HepG2 (cell line): ENCODE data around the gene TNXB. TPM values are rescaled to one million over a fixed set of nuclear protein-coding genes. Genes with fewer than 3 reads are reported as not detected.

Experiments used
- ATAC-seq: fragments of 200-7000 bp; cut with Tn5 transposase; 3 replicates; pipeline ENCODE4 v1.9.1; 2020; ENCODE audit warnings: mild to moderate bottlenecking, moderate library complexity
- BruUV-seq: library from RNA; stranded (reverse); fragments of 400-500 nt; replicated peaks from 2 replicates; lab custom pipeline; 2021; lab: Mats Ljungman, UMichigan
- CTCF ChIA-PET: fragments of 300-600 bp; formaldehyde crosslinking; extraction: SDS; loops from one replicate; lab custom pipeline; 2021; ENCODE audit warnings: low total read pairs, inconsistent platforms, low intra/inter-chr PET ratio; lab: Yijun Ruan, JAX
- POLR2A ChIA-PET: fragments of 350-600 bp; sonication (Branson Sonifier 250); formaldehyde crosslinking; loops from one replicate; lab custom pipeline; 2020; ENCODE audit warnings: antibody characterized with exemption, inconsistent platforms; lab: Yijun Ruan, JAX
- DNase-seq: peaks from one replicate; pipeline ENCODE4 v3.0.0-alpha.2; 2015; ENCODE audit warnings: low spot score
- FAIRE-seq: peaks from 3 replicates; lab custom pipeline; 2011; peaks lifted over from hg19 to GRCh38; lab: Jason Lieb, UNC
- H2AFZ ChIP-seq: one replicate; pipeline ENCODE4 v1.6.1; 2011; ENCODE audit warnings: low read length, inconsistent platforms
- H3K27ac ChIP-seq: fragments of 300-600 bp; 3 replicates; pipeline ENCODE4 v1.8.0; 2011; ENCODE audit warnings: mixed run types, mild to moderate bottlenecking, mixed read lengths, low read length, inconsistent platforms; ENCODE audit not compliant: insufficient read depth; ENCODE audit errors: extremely low read length
- H3K27me3 ChIP-seq, 2 experiments: fragments of 200-600 bp in 1 of 2; 2 replicates in 1 of 2; 3 replicates in 1 of 2; pipeline versions ENCODE4 v1.6.0 to v1.8.0; 2011; ENCODE audit warnings: low read length in 2 of 2, mild to moderate bottlenecking in 2 of 2, moderate library complexity in 2 of 2, inconsistent platforms in 1 of 2; ENCODE audit not compliant: insufficient read depth in 2 of 2, control insufficient read depth in 1 of 2
- H3K36me3 ChIP-seq, 2 experiments: fragments of 200-600 bp in 1 of 2; replicated peaks in 1 of 2; 2 replicates in 1 of 2; 3 replicates in 1 of 2; pipeline versions ENCODE4 v1.5.1 to v1.8.0; 2011; ENCODE audit warnings: low read length in 2 of 2, inconsistent platforms in 1 of 2; ENCODE audit not compliant: insufficient read depth in 2 of 2, control insufficient read depth in 1 of 2
- H3K4me1 ChIP-seq: 2 replicates; pipeline ENCODE4 v1.5.1; 2012; ENCODE audit warnings: low read length, inconsistent platforms; ENCODE audit not compliant: insufficient read depth
- H3K4me2 ChIP-seq: 2 replicates; pipeline ENCODE4 v1.6.0; 2011; ENCODE audit warnings: low read depth, low read length, inconsistent platforms
- H3K4me3 ChIP-seq, 3 experiments: fragments of 200-600 bp in 1 of 3; sonication (generic), shearing (Covaris generic) in 1 of 3; replicated peaks in 1 of 3; 2 replicates each; pipeline ENCODE4 v1.5.1; 2011 to 2016; ENCODE audit warnings: low read length in 3 of 3, inconsistent platforms in 2 of 3, low read depth in 2 of 3, mild to moderate bottlenecking in 2 of 3, control low read depth in 1 of 3, mixed read lengths in 1 of 3; ENCODE audit not compliant: insufficient read depth in 1 of 3
- H3K79me2 ChIP-seq: one replicate; pipeline ENCODE4 v1.6.1; 2011; ENCODE audit warnings: low read length, inconsistent platforms; ENCODE audit not compliant: insufficient read depth
- H3K9ac ChIP-seq: 2 replicates; pipeline ENCODE4 v1.6.0; 2011; ENCODE audit warnings: mild to moderate bottlenecking, low read depth, low read length, inconsistent platforms; ENCODE audit not compliant: insufficient read depth
- H3K9me3 ChIP-seq: 2 replicates; pipeline ENCODE4 v1.5.1; 2012; ENCODE audit warnings: mild to moderate bottlenecking, low read length
- H4K20me1 ChIP-seq: 2 replicates; pipeline ENCODE4 v1.6.0; 2011; ENCODE audit warnings: inconsistent platforms, mild to moderate bottlenecking, low read length, moderate library complexity; ENCODE audit not compliant: insufficient read depth
- CEBPZ ChIP-seq: IDR thresholded peaks from 2 replicates; pipeline ENCODE4 v1.6.1; 2012; ENCODE audit warnings: low read length, improper control_type of control experiment
- MAFF ChIP-seq: IDR thresholded peaks from 2 replicates; pipeline ENCODE4 v1.6.1; 2011; ENCODE audit warnings: low read depth, low read length, improper control_type of control experiment
- MAFK ChIP-seq, 2 experiments: IDR thresholded peaks in 1 of 2; conservative IDR thresholded peaks in 1 of 2; 2 replicates each; pipeline ENCODE4 v1.6.1; 2011; ENCODE audit warnings: improper control_type of control experiment in 2 of 2, low read length in 2 of 2
- NONO ChIP-seq, 2 experiments: fragments of 450-650 bp in 1 of 2; sonication (generic) in 1 of 2; formaldehyde crosslinking in 1 of 2; IDR thresholded peaks in 1 of 2; conservative IDR thresholded peaks in 1 of 2; 2 replicates each; pipeline versions ENCODE4 v1.6.1 to v1.8.0; 2017 to 2022; ENCODE audit warnings: mild to moderate bottlenecking in 1 of 2, missing genetic modification reagents in 1 of 2, moderate library complexity in 1 of 2
- RXRA ChIP-seq: sonication (generic); formaldehyde crosslinking; IDR thresholded peaks from 2 replicates; pipeline ENCODE4 v1.5.1; 2020; ENCODE audit warnings: missing genetic modification reagents
- SRSF9 ChIP-seq: fragments of 200-400 bp; formaldehyde crosslinking; IDR thresholded peaks from 2 replicates; pipeline ENCODE4 v1.6.1; 2018; ENCODE audit warnings: borderline replicate concordance, mild to moderate bottlenecking, low read depth, low read length; ENCODE audit not compliant: insufficient read depth, poor library complexity, severe bottlenecking
- TOPORS ChIP-seq: sonication (generic); formaldehyde crosslinking; IDR thresholded peaks from 2 replicates; pipeline ENCODE4 v1.8.0; 2023; ENCODE audit warnings: mild to moderate bottlenecking, missing genetic modification reagents
- ZKSCAN8 ChIP-seq: IDR thresholded peaks from 2 replicates; pipeline ENCODE4 v1.6.1; 2016; ENCODE audit warnings: borderline replicate concordance, missing genetic modification reagents, missing compliant biosample characterization
- ZNF205 ChIP-seq: IDR thresholded peaks from 2 replicates; pipeline ENCODE4 v1.6.1; 2018; ENCODE audit warnings: missing biosample characterization, missing genetic modification reagents
- ZNF207 ChIP-seq: fragments of 450-650 bp; IDR thresholded peaks from 2 replicates; pipeline ENCODE4 v1.6.1; 2016; ENCODE audit warnings: antibody characterized with exemption, borderline replicate concordance
- ZNF430 ChIP-seq: sonication (generic); formaldehyde crosslinking; IDR thresholded peaks from 2 replicates; pipeline ENCODE4 v1.9.0; 2021; ENCODE audit warnings: mild to moderate bottlenecking, missing genetic modification reagents
- ZNF558 ChIP-seq: sonication (generic); formaldehyde crosslinking; IDR thresholded peaks from 2 replicates; pipeline ENCODE4 v1.9.0; 2022; ENCODE audit warnings: mild to moderate bottlenecking, missing genetic modification reagents, borderline replicate concordance
- ZNF746 ChIP-seq: sonication (generic); formaldehyde crosslinking; IDR thresholded peaks from 2 replicates; pipeline ENCODE4 v1.8.0; 2022; ENCODE audit warnings: mild to moderate bottlenecking, missing genetic modification reagents
- WGBS: methylation state at CpG from one replicate; pipeline ENCODE4 v1.1.6; 2017; ENCODE audit warnings: low lambda C conversion rate; 5-methylcytosine and 5-hydroxymethylcytosine counted together
- in situ Hi-C: cut with HindIII; loops from 2 replicates; pipeline ENCODE4 v1.10.0; 2017; ENCODE audit warnings: low pct_unique_long_range_greater_than_20kb; ENCODE audit not compliant: extremely low pct_ligation_motif_present
- intact Hi-C: fragments of 100-400 bp; cut with micrococcal nuclease; formaldehyde crosslinking; loops from one replicate; pipeline ENCODE4 v1.10.0; 2022; ENCODE audit not compliant: unreplicated experiment
- polyA plus RNA-seq, 8 experiments: library from polyadenylated mRNA; depleted of rRNA in 3 of 8; stranded (reverse) in 7 of 8; unstranded in 1 of 8; fragments of >200 nt; fragmentation: Illumina TruSeq in 4 of 8; extraction: Trizol in 4 of 8; gene quantifications; 2 replicates each; pipeline versions ENCODE4 v1.2.1 to v1.2.3, GENCODE V29; 2011 to 2016; ENCODE audit warnings: low read depth in 4 of 8, missing spikeins in 1 of 8, mixed read lengths in 1 of 8; ENCODE audit not compliant: insufficient read depth in 1 of 8
- total RNA-seq, 5 experiments: library from RNA; depleted of rRNA; stranded (reverse); fragments of >200 nt; fragmentation: Illumina TruSeq; extraction: Trizol; gene quantifications; 2 replicates each; pipeline ENCODE4 v1.2.3, GENCODE V29; 2016; ENCODE audit warnings: low read depth in 1 of 5

The TNXB gene
- total and polyA plus RNA-seq, 2 of the 13 experiments (the other 11 are each of a cell fraction or from before 2014, with no cell fraction given), result 1.6 to 2.7 TPM

- TF ChIP-seq ZNF558 (no peak), TOPORS (CRISPR knock-in tag) (no peak), ZKSCAN8 (no peak)
Observed at GRCh38 chr6:32158052-32158451, 48.9 kb upstream of the TNXB start (continued).

GRCh38 chr6:32156891-32157290, 47.8 kb upstream of the TNXB start:
- ChIA-PET CTCF (no interaction called here), POLR2A (no interaction called here)
- Histone ChIP-seq H3K4me3 (no peak overlapping the region), H3K9ac (no peak overlapping the region), H3K27me3 (no peaks in the 10 kb centered on the region; a peak in 1 of 5 replicates), H3K79me2 (peaks cover 17% of the 10 kb centered on the region), H3K4me1 (peaks cover 28% of the 10 kb centered on the region), H3K9me3 (no peaks in the 10 kb centered on the region), H3K36me3 (peaks cover 18 to 32% of the 10 kb centered on the region in 2 experiments), H2AFZ (no peak overlapping the region), H4K20me1 (no peaks in the 10 kb centered on the region), H3K4me2 (no peak overlapping the region), H3K27ac (no peak overlapping the region)
- ATAC-seq (no peak), FAIRE-seq (no peak), DNase-seq (no peak)
- intact Hi-C loops, result no loop called here
- TF ChIP-seq ZNF746 (CRISPR knock-in tag) (no peak), NONO (IDR thresholded peaks at IDR 0.05) (no peak), NONO (CRISPR knock-in tag; conservative IDR thresholded peaks at IDR 0.05) (no peak), MAFK (conservative IDR thresholded peaks at IDR 0.05 in 1 of 2, IDR thresholded peaks at IDR 0.05 in 1 of 2; ENCODE audit: low read length in 2 of 2) (peak; percentile 75 to 86), MAFF (peak; percentile 79), SRSF9 (no peak), ZNF207 (no peak), ZNF430 (CRISPR knock-in tag) (no peak), CEBPZ (no peak), ZNF205 (CRISPR knock-in tag) (no peak), RXRA (CRISPR knock-in tag) (no peak)
- in situ Hi-C loops, result no loop called here
- no TSS peak for BruUV-seq
- WGBS, result 94% methylated on average over 9 of the region's 9 CpGs
